Left hindlimb (tissue), 1 donor: Measurements from ENCODE around the gene INPP5F.
A peak's percentile ranks its signal among the peaks of the same experiment; 100 is the strongest.
"Not testable (repeated sequence)": the region's sequence is repeated elsewhere in the genome, so short reads cannot be mapped to it uniquely, and the experiment has no call there.

ENCODE experiments used
- DNase-seq: peaks from one replicate; pipeline ENCODE4 v3.0.0-alpha.2; 2018

INPP5F gene

GRCh38 chr10:119742947-119743648 is 17.2 kb downstream of the INPP5F start:
- DNase-seq: no peak

DNA sequence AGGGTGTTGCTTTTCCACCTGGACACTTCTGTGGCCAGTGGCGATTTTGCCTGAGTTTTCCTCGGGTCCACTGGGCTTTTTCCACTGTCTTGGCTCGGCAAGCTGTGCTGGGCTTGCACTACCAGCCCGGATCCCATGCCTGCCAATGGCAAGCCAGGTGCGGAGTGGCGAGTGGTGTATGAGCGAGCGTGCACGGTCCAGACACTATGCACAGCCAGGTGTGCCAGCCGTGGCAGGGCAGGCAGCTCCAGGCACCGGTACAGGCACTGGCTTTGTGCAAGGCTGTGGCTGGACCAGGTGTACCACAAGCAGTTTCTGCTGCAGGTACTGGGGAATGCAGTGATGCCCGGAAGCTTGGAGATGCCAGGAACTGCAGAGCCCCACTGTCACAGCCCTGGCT is 22.1 kb downstream of the INPP5F start:
- DNase-seq: no peak

DNA sequence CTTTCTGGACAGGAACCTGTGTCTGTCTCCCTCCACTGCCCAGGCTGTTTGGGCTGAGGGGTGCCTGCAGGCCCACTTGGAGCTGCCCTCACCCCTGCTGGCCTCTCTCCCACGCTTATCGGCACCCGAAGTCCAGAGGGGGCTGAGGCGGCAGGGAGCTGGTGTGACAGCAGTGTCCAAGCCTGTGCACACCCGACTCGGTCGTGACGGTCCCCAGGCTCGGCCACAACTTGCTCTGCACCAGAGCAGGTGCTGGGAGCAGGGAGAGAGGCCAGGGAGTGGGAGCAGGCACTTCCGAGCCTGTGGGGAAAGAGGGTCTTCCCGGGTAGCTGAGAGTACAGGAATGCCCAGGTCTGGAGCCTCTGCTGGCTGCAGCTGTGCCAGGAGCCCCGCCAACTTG is 23.0 kb downstream of the INPP5F start:
- no peak for DNase-seq

DNA sequence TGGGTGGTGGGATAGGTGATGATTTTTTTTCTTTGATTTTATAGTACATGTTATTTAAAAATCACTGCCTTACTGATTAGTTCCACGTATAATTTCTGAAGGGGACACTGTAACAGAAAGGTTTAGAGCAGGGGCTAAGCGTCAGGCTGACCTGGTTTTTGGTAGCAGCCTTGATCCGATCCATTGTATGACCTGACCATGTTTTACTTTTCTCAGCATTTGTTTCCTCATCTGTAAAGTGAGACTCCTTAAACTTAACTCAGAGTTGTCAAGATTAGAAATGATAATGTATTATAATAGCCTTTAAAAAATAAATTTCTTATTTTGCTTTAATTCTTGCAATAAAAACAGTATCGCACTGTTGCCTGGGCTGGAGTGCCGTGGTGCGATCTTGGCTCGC is 23.6 kb downstream of the INPP5F start:
- no peak for DNase-seq

DNA sequence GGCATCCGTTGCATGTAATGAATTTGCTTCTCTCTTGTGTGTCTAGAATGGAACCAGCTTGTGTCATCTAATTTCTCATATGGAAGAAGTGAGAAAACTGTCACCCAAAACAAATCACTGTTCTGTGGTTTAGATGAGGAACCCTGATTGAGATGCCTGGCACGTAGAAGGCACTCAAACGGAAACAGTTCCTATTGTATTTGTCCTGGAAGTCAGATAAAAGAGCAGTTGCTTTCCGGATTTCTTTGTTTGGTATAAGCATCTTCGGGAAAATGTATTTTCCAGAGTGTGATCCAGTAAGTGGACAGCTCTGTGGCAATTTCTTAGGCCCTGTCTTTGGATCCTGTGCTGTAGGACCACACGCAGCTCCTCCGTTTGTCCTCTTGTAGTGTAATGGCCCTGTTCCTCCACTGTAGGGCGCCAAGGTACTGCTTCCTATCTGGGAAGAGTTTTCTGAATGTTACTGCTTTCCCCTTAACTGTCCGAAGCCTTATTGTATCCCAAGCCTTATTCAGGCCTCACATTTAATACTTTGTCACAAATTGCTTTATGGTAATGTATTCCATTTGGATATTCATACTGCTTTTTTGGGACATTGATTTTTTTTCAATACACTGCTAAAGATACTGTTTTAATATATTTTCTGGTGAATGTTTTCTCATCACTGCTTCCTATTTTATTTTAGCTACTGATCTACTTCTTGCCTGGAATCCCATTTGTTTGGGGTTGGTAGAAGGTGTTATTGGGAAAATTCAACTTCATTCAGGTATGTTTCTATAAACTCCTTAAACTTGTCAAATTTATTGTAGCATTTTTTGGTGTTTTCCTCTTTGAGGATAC is 24.8 kb downstream of the INPP5F start:
- peak; percentile 72 for DNase-seq

- DNase-seq: no peak
Measured at GRCh38 chr10:119753309-119753708, 27.5 kb downstream of the INPP5F start.

- no peak for DNase-seq
Measured at GRCh38 chr10:119754085-119754484, 28.2 kb downstream of the INPP5F start.

GRCh38 chr10:119754936-119755335 is 29.1 kb downstream of the INPP5F start:
- DNase-seq: no peak

DNA sequence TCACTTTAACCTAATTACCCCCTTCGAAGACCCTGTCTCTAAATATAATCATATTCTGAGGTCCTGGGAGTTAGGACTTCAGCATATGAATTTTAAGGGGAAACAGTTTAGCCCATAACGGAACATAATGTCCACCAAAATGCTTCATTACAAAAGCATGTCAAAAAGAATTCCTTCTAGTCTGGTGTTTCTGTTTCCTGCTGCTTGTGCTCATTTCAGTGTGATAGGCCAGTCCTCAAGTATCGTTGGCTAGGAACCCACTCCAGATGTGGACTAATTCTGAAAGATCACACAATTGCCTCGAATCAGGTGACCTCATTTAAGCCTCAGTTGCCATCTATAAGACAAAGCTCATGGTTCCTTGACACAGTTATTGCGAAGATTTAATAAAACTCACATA is 29.6 kb downstream of the INPP5F start:
- no peak for DNase-seq

GRCh38 chr10:119758448-119759195 is 32.8 kb downstream of the INPP5F start:
- no peak for DNase-seq

DNA sequence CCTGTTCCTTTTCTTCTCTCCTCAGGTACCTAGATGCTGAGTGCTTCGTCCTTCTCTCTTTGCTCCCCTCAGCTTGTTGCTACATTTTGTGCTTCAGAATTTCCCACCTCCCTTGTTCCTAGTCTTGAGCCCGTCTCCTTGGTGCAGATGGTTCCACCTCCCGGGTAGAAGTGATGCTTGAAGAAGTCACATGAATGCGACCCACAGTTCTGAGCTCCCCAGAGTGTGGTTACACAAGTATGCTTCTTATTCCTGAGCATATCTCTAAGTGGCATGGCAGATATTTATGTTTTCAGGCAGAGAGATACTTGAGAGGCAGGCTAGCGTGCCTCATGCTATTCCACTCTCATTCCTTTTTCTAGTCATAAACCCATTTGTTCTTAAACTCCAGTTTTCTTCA is 34.0 kb downstream of the INPP5F start:
- DNase-seq: no peak

- no peak for DNase-seq
Measured at GRCh38 chr10:119761106-119761505, 35.3 kb downstream of the INPP5F start.

DNA sequence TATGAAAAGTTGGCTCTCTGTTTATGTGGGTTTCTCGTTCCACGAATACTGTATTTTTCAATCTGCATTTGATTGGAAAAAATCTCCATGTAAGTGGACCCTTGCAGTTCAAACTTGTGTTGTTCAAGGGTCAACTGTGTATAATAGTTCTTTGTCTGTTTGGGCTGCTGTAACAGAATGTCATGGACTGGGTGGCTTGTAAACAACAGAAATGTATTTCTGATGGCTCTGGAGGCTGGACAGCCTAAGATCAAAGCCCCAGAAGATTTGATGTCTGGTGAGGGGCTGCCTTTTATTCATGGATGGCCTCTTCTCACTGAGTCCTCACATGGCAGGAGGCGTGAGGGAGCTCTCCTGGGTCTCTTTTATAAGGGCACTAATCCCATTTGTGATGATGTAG is 36.2 kb downstream of the INPP5F start:
- no peak for DNase-seq

GRCh38 chr10:119762805-119763798 is 37.3 kb downstream of the INPP5F start:
- no peak for DNase-seq

DNA sequence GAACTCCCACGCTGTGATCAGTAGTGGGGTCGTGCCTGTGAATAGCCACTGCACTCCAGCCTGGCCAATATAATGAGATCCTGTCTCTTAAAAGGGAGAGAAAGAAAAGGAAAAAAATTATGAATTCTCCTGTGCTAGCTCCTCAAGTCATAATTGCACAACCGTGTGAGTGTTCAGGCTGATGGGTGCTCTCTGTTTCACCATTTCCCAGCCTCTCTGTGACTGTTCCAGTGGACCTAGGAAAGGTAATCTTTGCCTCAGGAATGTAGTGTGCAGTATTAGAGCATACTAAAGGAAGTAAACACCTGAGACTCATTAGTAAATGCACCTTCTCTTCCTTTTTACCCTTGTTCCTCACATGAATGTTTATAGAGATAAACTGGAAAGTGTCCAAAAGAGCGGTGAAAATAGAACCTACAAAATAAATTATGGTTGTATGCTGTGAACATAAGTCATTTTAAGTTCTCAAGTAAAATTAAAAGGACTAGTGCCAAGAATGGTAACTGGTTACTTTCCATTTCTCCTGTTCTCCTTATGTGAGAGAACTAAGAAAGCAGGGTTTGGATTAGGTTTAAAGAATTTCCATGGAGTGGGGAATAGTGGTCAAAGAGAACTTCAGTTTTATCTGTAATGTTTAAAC is 42.7 kb downstream of the INPP5F start:
- no peak for DNase-seq

DNA sequence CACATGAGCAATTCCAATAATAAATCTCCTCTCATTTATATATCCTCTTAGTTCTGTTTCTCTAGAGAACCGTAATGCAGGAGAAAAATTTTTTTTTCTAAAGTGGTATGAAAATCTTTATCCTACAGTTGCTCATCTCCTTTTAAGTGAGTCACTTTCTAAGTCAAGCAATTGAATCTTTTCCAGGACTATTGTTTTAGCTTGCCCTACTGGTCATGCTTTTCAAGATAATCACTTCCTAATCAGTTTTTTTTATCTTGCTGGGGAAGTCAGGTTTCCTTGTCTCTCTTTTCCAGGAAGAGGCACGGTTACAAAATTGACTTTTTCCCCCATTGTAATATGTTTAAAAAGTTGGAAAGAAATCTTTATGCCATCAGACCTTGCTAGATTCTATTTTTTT is 44.0 kb downstream of the INPP5F start:
- DNase-seq: no peak

- DNase-seq: no peak
Measured at GRCh38 chr10:119770928-119771327, 45.1 kb downstream of the INPP5F start.

DNA sequence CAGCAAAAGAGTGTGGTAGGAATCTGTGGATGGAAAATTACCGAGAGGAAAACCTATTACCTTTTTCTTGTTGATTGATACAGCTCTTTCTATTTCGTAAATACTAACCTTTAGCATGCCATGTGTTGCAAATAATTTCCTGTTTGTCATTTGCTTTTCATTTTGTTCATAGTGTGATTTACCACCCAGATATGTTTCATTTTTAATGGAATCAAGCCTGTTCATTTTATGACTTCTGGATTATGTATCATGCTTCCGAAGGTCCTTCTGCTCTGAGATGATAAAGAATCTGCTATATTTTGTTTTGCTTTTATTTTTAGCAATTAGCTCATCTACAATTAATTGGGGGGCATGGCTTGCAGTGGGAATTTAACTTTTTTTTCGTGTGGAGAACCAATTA is 46.5 kb downstream of the INPP5F start:
- DNase-seq: no peak

DNA sequence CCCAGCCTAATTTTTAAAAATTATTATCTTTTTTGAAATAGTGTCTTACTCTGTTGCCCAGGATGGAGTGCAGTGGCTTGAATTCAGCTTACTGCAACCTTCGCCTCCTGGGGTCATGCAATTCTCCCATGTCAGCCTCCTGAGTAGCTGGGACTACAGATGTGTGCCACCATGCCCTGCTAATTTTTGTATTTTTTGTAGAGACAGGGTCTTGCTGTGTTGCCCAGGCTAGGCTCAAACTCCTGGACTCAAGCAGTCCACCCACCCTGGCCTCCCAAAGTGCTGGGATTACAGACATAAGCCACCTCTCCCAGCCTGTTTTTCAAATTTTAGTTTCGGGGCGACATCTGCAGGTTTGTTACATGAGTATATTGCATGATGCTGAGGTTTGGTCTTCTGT is 47.2 kb downstream of the INPP5F start:
- not testable (repeated sequence) for DNase-seq

DNA sequence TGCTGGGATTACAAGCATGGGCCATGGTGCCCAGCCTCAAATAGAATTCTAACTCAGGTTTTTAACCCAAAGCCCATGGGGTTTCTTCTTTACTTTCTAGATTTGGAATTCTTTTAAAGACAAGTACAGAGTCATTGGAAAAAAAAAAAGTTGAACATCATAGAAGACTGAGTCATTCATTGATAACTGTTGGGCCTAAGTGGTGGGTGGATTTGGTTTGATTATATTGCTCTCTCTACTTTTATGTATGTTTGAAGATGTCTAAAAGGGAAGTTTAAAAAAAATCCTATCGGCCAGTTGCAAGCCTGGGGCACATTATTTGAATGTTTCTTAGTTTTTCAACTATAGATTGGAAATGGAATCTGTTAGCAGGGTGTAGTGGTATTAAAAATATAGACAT is 49.7 kb downstream of the INPP5F start:
- DNase-seq: no peak

- no peak for DNase-seq
Measured at GRCh38 chr10:119776536-119776935, 50.7 kb downstream of the INPP5F start.

DNA sequence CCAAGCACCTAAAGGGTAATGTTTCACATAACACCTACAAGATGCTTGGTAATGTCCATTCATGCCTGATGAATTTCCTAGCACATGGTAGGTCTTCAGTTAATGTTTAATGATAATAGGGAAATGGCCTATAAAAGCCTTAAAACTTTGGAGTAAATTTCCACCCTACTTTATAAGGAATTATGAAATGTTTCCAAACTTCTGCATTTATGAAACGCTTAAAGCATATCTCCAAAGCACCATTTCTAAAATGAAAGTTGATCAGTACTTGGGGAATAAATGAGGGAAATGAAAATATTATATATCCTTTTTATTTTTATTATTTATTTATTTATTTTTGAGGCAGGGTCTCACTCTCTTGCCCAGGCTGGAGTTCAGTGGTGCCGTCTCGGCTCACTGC is 51.8 kb downstream of the INPP5F start:
- DNase-seq: no peak
